ENCODE data around the gene FAM156A.
"Not testable (repeated sequence)": the region's sequence is repeated elsewhere in the genome, so short reads cannot be mapped to it uniquely, and the experiment has no call there.

Gene FAM156A

GRCh38 chrX:52958113-52958959 is at the start of gene FAM156A:
Gene FAM156A, minus strand, starts transcription at chrX:52958518. Its CDS starts 9,930 bp downstream, at chrX:52948588.
- DNase-seq, result not testable (repeated sequence)

DNA sequence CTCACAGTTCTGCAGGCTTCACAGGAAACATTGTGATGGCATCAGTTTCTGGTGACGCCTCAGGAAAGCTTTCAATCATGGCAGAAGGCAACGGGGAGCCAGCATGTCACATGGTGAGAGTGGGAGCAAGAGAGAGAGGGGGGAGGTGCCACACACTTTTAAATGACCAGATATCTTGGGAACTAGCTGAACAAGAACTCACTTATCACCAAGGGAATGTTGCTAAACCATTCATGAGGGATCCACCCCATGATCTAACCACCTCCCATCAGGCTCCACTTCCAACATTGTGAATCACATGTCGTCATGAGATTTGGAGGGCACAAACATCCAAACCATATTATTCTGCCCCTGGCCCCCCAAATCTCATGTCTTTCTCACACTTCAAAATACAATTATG is 47.0 kb upstream of the FAM156A start:
- no peak for DNase-seq

DNA sequence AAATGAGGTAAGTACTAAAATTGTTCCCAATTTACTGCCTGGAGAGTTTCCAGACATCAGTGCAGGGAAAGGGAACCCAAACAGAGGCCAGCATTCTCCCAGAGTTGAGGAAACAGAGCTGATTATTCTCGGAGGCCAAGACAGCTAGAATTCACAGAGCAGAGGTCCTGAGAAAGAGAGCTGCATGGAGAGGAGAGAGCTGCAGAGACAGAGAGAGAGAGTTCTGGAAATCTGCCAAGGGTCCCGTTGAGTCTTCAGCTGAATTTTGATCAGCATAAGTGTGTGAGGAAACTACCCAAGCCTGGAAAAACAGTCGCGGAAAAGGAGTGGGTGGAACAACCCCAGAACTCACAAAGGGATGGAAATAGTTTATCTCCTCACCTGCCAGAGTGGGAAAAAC is 46.5 kb upstream of the FAM156A start:
- no peak for DNase-seq

- DNase-seq, result no peak
These were observed 45.7 kb upstream of the FAM156A start for GRCh38 chrX:53004038-53004437.

DNA sequence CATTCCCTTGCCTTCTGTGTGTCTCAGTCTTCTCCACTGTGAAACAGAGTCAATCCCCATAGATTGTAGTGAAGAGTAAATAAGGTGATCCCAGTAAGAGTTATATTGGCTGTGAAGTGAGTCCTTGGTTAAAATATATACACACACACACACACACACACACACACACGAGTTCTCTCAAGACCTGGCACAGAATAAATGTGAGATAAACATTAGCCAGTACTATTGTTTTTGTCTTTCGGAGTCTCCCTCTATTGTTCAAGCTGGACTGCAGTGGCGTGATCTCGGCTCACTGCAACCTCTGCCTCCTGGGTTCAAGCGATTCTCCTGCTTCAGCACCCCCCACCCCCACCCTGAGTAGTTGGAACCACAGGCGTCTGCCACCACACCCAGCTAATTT is 44.8 kb upstream of the FAM156A start:
- no peak for DNase-seq

DNA sequence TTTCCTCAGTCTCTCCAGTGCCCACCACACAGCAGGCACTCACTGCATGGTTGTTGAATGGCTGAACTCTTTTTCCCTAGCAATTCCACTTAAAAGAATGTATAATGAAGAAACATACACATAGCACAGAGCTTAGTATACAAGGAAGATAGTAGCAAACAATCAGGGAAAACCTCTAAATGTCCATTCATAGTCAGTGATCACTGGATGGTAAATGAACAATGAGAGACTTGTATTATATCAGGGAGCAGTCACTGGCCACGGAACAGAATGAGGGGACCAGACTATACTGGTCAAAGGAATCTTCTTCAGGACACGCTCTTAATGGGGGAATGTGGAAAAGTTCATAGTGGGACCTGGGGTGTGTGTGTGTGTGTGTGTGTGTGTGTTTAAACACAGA is 43.6 kb upstream of the FAM156A start:
- DNase-seq, result no peak

- no peak for DNase-seq
These were observed 42.3 kb upstream of the FAM156A start for GRCh38 chrX:53000447-53001135.

GRCh38 chrX:52995987-52996331 is 37.6 kb upstream of the FAM156A start:
- DNase-seq, result no peak

GRCh38 chrX:52995135-52995986 is 37.0 kb upstream of the FAM156A start:
- DNase-seq, result peak; percentile 95

DNA sequence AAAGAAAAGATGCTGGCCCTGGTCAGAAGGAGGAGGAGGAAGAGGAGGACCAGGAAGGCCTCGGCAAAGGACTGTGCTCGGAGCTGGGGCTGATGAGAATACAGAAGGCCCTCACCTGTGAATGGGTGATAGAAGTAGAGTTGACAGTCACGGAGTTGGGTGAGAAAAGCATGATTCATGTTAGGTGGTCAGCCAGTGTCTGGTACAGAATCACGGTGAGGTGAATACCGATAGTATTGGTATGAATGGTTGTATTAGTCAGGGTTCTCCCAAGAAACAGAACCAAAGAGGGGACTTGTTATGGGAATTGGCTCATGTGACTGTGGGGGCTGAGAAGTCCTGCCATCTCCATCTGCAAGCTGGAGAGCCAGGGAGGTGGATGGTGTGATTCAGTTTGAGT is 32.5 kb upstream of the FAM156A start:
- DNase-seq, result no peak

- peak; percentile 45 for DNase-seq
These were observed 31.8 kb upstream of the FAM156A start for GRCh38 chrX:52990011-52990631.

- DNase-seq, result no peak
These were observed 30.9 kb upstream of the FAM156A start for GRCh38 chrX:52988985-52989917.

DNA sequence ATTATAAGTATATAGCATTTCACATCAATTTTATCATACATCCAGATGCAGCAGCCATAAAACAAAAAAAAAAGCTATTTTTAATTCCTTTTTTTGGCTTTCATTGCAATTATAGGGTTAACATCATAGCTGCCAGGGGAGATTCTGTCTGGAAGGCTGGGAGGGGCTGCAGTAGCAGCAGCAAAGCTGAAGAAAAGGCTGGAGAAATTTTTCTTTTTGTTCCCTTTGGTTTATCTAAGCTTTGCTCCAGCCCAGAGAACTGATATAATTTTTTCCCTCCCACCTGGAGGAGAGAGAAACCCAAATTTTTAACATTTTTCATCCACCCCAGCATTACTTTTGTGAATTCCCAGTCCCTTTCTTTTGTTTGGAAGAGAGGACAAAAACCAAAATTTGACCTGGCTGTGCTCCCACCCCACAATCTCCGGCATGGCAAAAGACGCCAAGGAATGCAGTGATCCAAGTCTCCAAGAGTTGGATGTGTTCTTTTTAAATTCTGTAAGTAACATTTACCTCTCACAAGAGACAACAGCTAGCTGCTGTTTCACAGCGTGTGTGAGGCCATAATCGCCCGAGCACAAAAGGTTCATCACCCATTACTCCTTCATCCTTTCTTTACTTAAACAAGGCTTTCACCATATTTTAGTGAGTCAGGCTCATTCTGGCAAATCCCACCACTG is 25.1 kb upstream of the FAM156A start:
- DNase-seq, result no peak

DNA sequence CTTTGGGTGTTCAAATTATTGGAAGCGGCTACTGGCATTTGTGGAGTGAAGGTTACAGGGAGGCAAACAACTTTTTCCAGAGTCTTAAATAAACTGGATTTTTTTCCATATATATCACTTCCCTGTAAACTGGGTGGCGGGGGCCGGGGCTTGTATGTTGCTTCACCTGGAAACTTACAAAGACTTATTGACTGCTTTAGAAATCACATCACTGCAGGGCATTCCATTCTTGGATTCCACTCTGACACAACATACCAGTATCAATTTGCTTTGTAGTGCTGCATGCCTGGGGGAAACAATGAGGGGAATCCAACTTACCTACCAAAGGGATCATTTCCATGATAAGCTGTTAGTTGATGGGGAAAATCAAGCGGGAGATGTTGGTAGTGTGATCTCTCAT is 21.7 kb upstream of the FAM156A start:
- no peak for DNase-seq

GRCh38 chrX:52979568-52979967 is 21.2 kb upstream of the FAM156A start:
- DNase-seq, result no peak

GRCh38 chrX:52977953-52978352 is 19.6 kb upstream of the FAM156A start:
- no peak for DNase-seq

- not testable (repeated sequence) for DNase-seq
These were observed 17.3 kb upstream of the FAM156A start for GRCh38 chrX:52975576-52975975.

DNA sequence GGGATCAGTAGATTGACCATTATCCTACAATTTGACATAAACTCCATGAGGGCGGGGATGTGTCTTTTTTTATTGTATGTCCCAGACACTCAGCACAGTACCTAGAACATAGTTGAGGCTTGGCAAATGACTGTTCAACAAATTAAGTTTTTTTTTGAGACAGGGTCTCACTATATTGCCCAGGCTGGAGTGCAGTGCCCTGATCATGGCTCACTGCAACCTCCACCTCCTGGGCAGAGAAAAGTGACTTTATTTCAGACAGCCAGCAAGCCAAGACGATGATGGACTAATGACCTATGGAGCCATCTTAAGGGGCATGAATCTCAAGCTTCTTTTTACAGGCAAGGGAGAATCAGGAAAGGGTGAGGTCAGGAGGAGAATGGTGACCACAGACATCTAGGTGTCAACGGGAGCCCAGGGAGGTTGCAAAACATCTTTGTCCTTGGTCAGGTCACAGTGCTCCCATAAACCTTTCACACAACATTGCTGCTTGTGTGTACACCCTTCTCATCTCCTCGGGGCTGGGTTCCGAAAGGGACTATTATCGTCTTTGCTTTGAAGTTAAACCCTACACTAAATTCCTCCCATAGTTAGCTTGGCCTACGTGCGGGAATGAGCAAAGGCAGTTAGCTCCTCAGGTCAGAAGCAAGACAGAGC is 16.1 kb upstream of the FAM156A start:
- DNase-seq, result not testable (repeated sequence)

- not testable (repeated sequence) for DNase-seq
These were observed 9.6 kb upstream of the FAM156A start for GRCh38 chrX:52967922-52968321.

GRCh38 chrX:52966993-52967738 is 8.8 kb upstream of the FAM156A start:
- not testable (repeated sequence) for DNase-seq
